COR-L47 (cell line): ENCODE measurements around the gene SMOC2.

ENCODE experiments used
- DNase-seq: peaks from one replicate; lab custom pipeline; 2025; lab: John Stamatoyannopoulos, UW

SMOC2 gene

GRCh38 chr6:168575346-168576098 is 134.5 kb downstream of the SMOC2 start:
- DNase-seq: no peak

- no peak for DNase-seq
These were observed 135.4 kb downstream of the SMOC2 start for GRCh38 chr6:168576388-168576787.

- DNase-seq: no peak
These were observed 136.5 kb downstream of the SMOC2 start for GRCh38 chr6:168577496-168577895.

- no peak for DNase-seq
These were observed 137.1 kb downstream of the SMOC2 start for GRCh38 chr6:168578036-168578435.

GRCh38 chr6:168581236-168581635 is 140.3 kb downstream of the SMOC2 start:
- no peak for DNase-seq

- DNase-seq: no peak
These were observed 140.7 kb downstream of the SMOC2 start for GRCh38 chr6:168581706-168582105.

- no peak for DNase-seq
These were observed 141.6 kb downstream of the SMOC2 start for GRCh38 chr6:168582571-168582981.

GRCh38 chr6:168583126-168583525 is 142.1 kb downstream of the SMOC2 start:
- DNase-seq: no peak

GRCh38 chr6:168583821-168584220 is 142.8 kb downstream of the SMOC2 start:
- no peak for DNase-seq

- no peak for DNase-seq
These were observed 143.3 kb downstream of the SMOC2 start for GRCh38 chr6:168584249-168584648.

GRCh38 chr6:168584671-168585070 is 143.7 kb downstream of the SMOC2 start:
- DNase-seq: no peak

GRCh38 chr6:168585441-168585840 is 144.5 kb downstream of the SMOC2 start:
- no peak for DNase-seq

GRCh38 chr6:168589275-168589674 is 148.3 kb downstream of the SMOC2 start:
- DNase-seq: no peak

GRCh38 chr6:168590406-168590805 is 149.4 kb downstream of the SMOC2 start:
- DNase-seq: no peak

- DNase-seq: no peak
These were observed 155.4 kb downstream of the SMOC2 start for GRCh38 chr6:168596344-168596743.

GRCh38 chr6:168597471-168597875 is 156.5 kb downstream of the SMOC2 start:
- DNase-seq: no peak

GRCh38 chr6:168598251-168599117 is 157.5 kb downstream of the SMOC2 start:
- no peak for DNase-seq

- DNase-seq: no peak
These were observed 158.1 kb downstream of the SMOC2 start for GRCh38 chr6:168599118-168599494.

- DNase-seq: no peak
These were observed 158.9 kb downstream of the SMOC2 start for GRCh38 chr6:168599769-168600330.

GRCh38 chr6:168600381-168600780 is 159.4 kb downstream of the SMOC2 start:
- DNase-seq: no peak

- DNase-seq: no peak
These were observed 160.1 kb downstream of the SMOC2 start for GRCh38 chr6:168601111-168601510.

- no peak for DNase-seq
These were observed 160.6 kb downstream of the SMOC2 start for GRCh38 chr6:168601546-168601945.

GRCh38 chr6:168602576-168602975 is 161.6 kb downstream of the SMOC2 start:
- no peak for DNase-seq
